IMR-90 (cell line): ENCODE measurements around the gene KCNK10. TPM values are rescaled to one million over a fixed set of nuclear protein-coding genes. Genes with fewer than 3 reads are reported as not detected.

ENCODE experiments used
- ATAC-seq: fragments of 200-7000 bp; cut with Tn5 transposase; 2 replicates; pipeline ENCODE4 v1.9.1; 2020; ENCODE audit warnings: low read depth, mild to moderate bottlenecking, moderate library complexity
- BruUV-seq: library from RNA; stranded (reverse); fragments of 400-500 nt; replicated peaks from 2 replicates; lab custom pipeline; 2021; lab: Mats Ljungman, UMichigan
- CTCF ChIA-PET: fragments of 300-600 bp; formaldehyde crosslinking; extraction: SDS; loops from one replicate; lab custom pipeline; 2021; ENCODE audit warnings: antibody characterized with exemption; lab: Yijun Ruan, JAX
- POLR2A ChIA-PET: fragments of 300-600 bp; sonication (Branson Sonifier 250); formaldehyde crosslinking; loops from one replicate; lab custom pipeline; 2022; ENCODE audit warnings: antibody characterized with exemption; ENCODE audit not compliant: unreplicated experiment; lab: Charles Lee
- DNase-seq: peaks from one replicate; pipeline ENCODE4 v3.0.0; 2013
- H2AFZ ChIP-seq: replicated peaks from 2 replicates; pipeline ENCODE3; 2013; ENCODE audit warnings: low read length, mild to moderate bottlenecking; ENCODE audit not compliant: poor library complexity
- H2AK5ac ChIP-seq: 2 replicates; pipeline ENCODE4 v1.6.1; 2013; ENCODE audit warnings: low read depth, low read length, inconsistent platforms
- H2AK9ac ChIP-seq: replicated peaks from 2 replicates; pipeline ENCODE3; 2013; ENCODE audit warnings: mild to moderate bottlenecking, low read depth, low read length, moderate library complexity; ENCODE audit not compliant: poor library complexity
- H2BK120ac ChIP-seq: 2 replicates; pipeline ENCODE4 v1.6.1; 2013; ENCODE audit warnings: low read depth, low read length, inconsistent platforms
- H2BK15ac ChIP-seq: 3 replicates; pipeline ENCODE4 v1.6.1; 2013; ENCODE audit warnings: low read depth, low read length, inconsistent platforms
- H2BK20ac ChIP-seq: 2 replicates; pipeline ENCODE4 v1.6.1; 2013; ENCODE audit warnings: low read depth, mild to moderate bottlenecking, inconsistent platforms, low read length, moderate library complexity
- H2BK5ac ChIP-seq: 2 replicates; pipeline ENCODE4 v1.6.1; 2013; ENCODE audit warnings: mild to moderate bottlenecking, low read depth, low read length, inconsistent platforms; ENCODE audit not compliant: poor library complexity, severe bottlenecking
- H3K14ac ChIP-seq: replicated peaks from 2 replicates; pipeline ENCODE4 v1.6.1; 2013; ENCODE audit warnings: low read depth, low read length, inconsistent platforms
- H3K18ac ChIP-seq: 2 replicates; pipeline ENCODE4 v1.6.1; 2013; ENCODE audit warnings: low read depth, low read length, control low read depth
- H3K23ac ChIP-seq: 2 replicates; pipeline ENCODE4 v1.6.1; 2013; ENCODE audit warnings: low read depth, low read length, inconsistent platforms
- H3K27ac ChIP-seq: 2 replicates; pipeline ENCODE4 v1.5.1; 2013; ENCODE audit warnings: mild to moderate bottlenecking, control low read depth, low read length; ENCODE audit not compliant: insufficient read depth
- H3K27me3 ChIP-seq: 2 replicates; pipeline ENCODE4 v1.6.1; 2013; ENCODE audit warnings: low read length; ENCODE audit not compliant: control insufficient read depth, insufficient read depth
- H3K36me3 ChIP-seq: 2 replicates; pipeline ENCODE4 v1.6.1; 2013; ENCODE audit warnings: low read length, mixed read lengths; ENCODE audit not compliant: control insufficient read depth, insufficient read depth
- H3K4ac ChIP-seq: 2 replicates; pipeline ENCODE4 v1.6.1; 2013; ENCODE audit warnings: low read depth, low read length, inconsistent platforms
- H3K4me1 ChIP-seq: 2 replicates; pipeline ENCODE4 v1.6.1; 2013; ENCODE audit warnings: low read length, mixed read lengths; ENCODE audit not compliant: control insufficient read depth, insufficient read depth
- H3K4me2 ChIP-seq: 2 replicates; pipeline ENCODE4 v1.6.1; 2013; ENCODE audit warnings: low read depth, mild to moderate bottlenecking, control low read depth, low read length, moderate library complexity
- H3K4me3 ChIP-seq: 2 replicates; pipeline ENCODE4 v1.5.1; 2013; ENCODE audit warnings: low read depth, mild to moderate bottlenecking, control low read depth, low read length, moderate library complexity; ENCODE audit not compliant: insufficient read depth
- H3K56ac ChIP-seq: 2 replicates; pipeline ENCODE4 v1.6.1; 2013; ENCODE audit warnings: low read length, inconsistent platforms; ENCODE audit not compliant: insufficient read depth; ENCODE audit errors: extremely low read depth
- H3K79me1 ChIP-seq, 2 experiments: 2 replicates each; pipeline ENCODE4 v1.6.1; 2013; ENCODE audit warnings: low read length in 2 of 2, inconsistent platforms in 1 of 2, low read depth in 1 of 2
- H3K9ac ChIP-seq: 2 replicates; pipeline ENCODE4 v1.6.1; 2013; ENCODE audit warnings: low read depth, low read length, control low read depth
- H3K9me1 ChIP-seq: 2 replicates; pipeline ENCODE4 v1.6.1; 2013; ENCODE audit warnings: low read length, inconsistent platforms; ENCODE audit not compliant: insufficient read depth
- H3K9me3 ChIP-seq: 2 replicates; pipeline ENCODE4 v1.6.1; 2013; ENCODE audit warnings: low read length; ENCODE audit not compliant: control insufficient read depth, insufficient read depth
- H4K20me1 ChIP-seq: 2 replicates; pipeline ENCODE4 v1.6.1; 2013; ENCODE audit warnings: low read length, inconsistent platforms; ENCODE audit not compliant: insufficient read depth
- H4K5ac ChIP-seq: 2 replicates; pipeline ENCODE4 v1.6.1; 2013; ENCODE audit warnings: mild to moderate bottlenecking, low read depth, low read length, control low read depth
- H4K8ac ChIP-seq, 2 experiments: 2 replicates each; pipeline ENCODE4 v1.6.1; 2013; ENCODE audit warnings: low read depth in 2 of 2, low read length in 2 of 2, control low read depth in 1 of 2, inconsistent platforms in 1 of 2
- H4K91ac ChIP-seq: 2 replicates; pipeline ENCODE4 v1.6.1; 2013; ENCODE audit warnings: low read depth, low read length, inconsistent platforms; ENCODE audit not compliant: insufficient read depth
- BHLHE40 ChIP-seq: fragments of 150-350 bp; IDR thresholded peaks from 2 replicates; pipeline ENCODE4 v1.6.1; 2016; ENCODE audit warnings: mild to moderate bottlenecking, low read depth, low read length
- CEBPB ChIP-seq: IDR thresholded peaks from 2 replicates; pipeline ENCODE4 v1.6.1; 2012; ENCODE audit warnings: low read depth, low read length, improper control_type of control experiment
- CHD1 ChIP-seq: IDR thresholded peaks from 2 replicates; pipeline ENCODE4 v1.6.1; 2012; ENCODE audit warnings: low read depth, low read length, improper control_type of control experiment
- CTCF ChIP-seq: conservative IDR thresholded peaks from 2 replicates; pipeline ENCODE4 v1.5.1; 2012; ENCODE audit warnings: mild to moderate bottlenecking, low read depth, low read length, improper control_type of control experiment
- ELK1 ChIP-seq: fragments of 150-350 bp; IDR thresholded peaks from 2 replicates; pipeline ENCODE4 v1.6.1; 2016; ENCODE audit warnings: low read depth, mild to moderate bottlenecking, low read length, moderate library complexity, borderline replicate concordance
- FOS ChIP-seq: fragments of 150-350 bp; IDR thresholded peaks from 2 replicates; pipeline ENCODE4 v1.6.1; 2016; ENCODE audit warnings: low read depth, low read length
- MAFK ChIP-seq: IDR thresholded peaks from 2 replicates; pipeline ENCODE4 v1.6.1; 2012; ENCODE audit warnings: low read depth, low read length, improper control_type of control experiment
- MAZ ChIP-seq: IDR thresholded peaks from 2 replicates; pipeline ENCODE4 v1.6.1; 2012; ENCODE audit warnings: low read depth, mild to moderate bottlenecking, low read length, improper control_type of control experiment, moderate library complexity, borderline replicate concordance
- MXI1 ChIP-seq: IDR thresholded peaks from 2 replicates; pipeline ENCODE4 v1.6.1; 2012; ENCODE audit warnings: low read depth, mild to moderate bottlenecking, low read length, moderate library complexity, borderline replicate concordance
- NFE2L2 ChIP-seq: fragments of 150-350 bp; IDR thresholded peaks from 2 replicates; pipeline ENCODE4 v1.6.1; 2016; ENCODE audit warnings: low read depth, mild to moderate bottlenecking, low read length
- POLR2A ChIP-seq: IDR thresholded peaks from 2 replicates; pipeline ENCODE4 v1.6.1; 2012; ENCODE audit warnings: mild to moderate bottlenecking, low read depth, low read length
- RAD21 ChIP-seq: IDR thresholded peaks from 2 replicates; pipeline ENCODE4 v1.6.1; 2012; ENCODE audit warnings: low read length, improper control_type of control experiment
- RCOR1 ChIP-seq: IDR thresholded peaks from 2 replicates; pipeline ENCODE4 v1.6.1; 2012; ENCODE audit warnings: mild to moderate bottlenecking, low read length, improper control_type of control experiment; ENCODE audit not compliant: insufficient replicate concordance
- RFX5 ChIP-seq: IDR thresholded peaks from 2 replicates; pipeline ENCODE4 v1.8.0; 2012; ENCODE audit warnings: low read depth, mild to moderate bottlenecking, low read length, moderate library complexity
- SMC3 ChIP-seq: fragments of 150-350 bp; IDR thresholded peaks from 2 replicates; pipeline ENCODE4 v1.6.1; 2016; ENCODE audit warnings: low read depth, mild to moderate bottlenecking, antibody characterized with exemption, low read length, moderate library complexity
- USF2 ChIP-seq: fragments of 150-350 bp; IDR thresholded peaks from 2 replicates; pipeline ENCODE4 v1.6.1; 2017; ENCODE audit warnings: mild to moderate bottlenecking, antibody characterized with exemption, low read length, low read depth
- WGBS, 2 experiments: methylation state at CpG; one replicate each; pipeline versions ENCODE4 v1.1.5 to v1.1.7; 2013; ENCODE audit warnings: missing lambda C conversion rate in 2 of 2; ENCODE audit not compliant: insufficient read length in 1 of 2; ENCODE audit errors: extremely low coverage in 2 of 2; 5-methylcytosine and 5-hydroxymethylcytosine counted together
- dilution Hi-C: fragments of 300-500 bp; cut with HindIII; formaldehyde crosslinking; loops from one replicate; pipeline ENCODE4 v1.14.3; 2018; ENCODE audit warnings: low sequenced_read_pairs; ENCODE audit not compliant: unreplicated experiment
- in situ Hi-C: fragments of 300-500 bp; cut with MboI; formaldehyde crosslinking; loops from 3 replicates; pipeline ENCODE4 v1.14.3; 2019; ENCODE audit warnings: low sequenced_read_pairs, inconsistent platforms, mixed read lengths
- intact Hi-C: fragments of 100-400 bp; cut with micrococcal nuclease; formaldehyde crosslinking; loops from 2 replicates; pipeline ENCODE4 v1.10.0; 2022
- polyA plus RNA-seq, 3 experiments: library from polyadenylated mRNA; depleted of rRNA; stranded (reverse); fragments of >200 nt; gene quantifications; 2 replicates each; pipeline ENCODE4 v1.2.3, GENCODE V29; 2012; ENCODE audit warnings: low replicate concordance in 1 of 3
- total RNA-seq: library from RNA; depleted of rRNA; stranded (reverse); fragments of >200 nt; gene quantifications from 2 replicates; pipeline ENCODE4 v1.2.3, GENCODE V29; 2012

KCNK10 gene
- total and polyA plus RNA-seq, 2 of the 4 experiments (the other 2 are of a cell fraction): not detected

GRCh38 chr14:88232771-88233170 is 90.3 kb downstream of the KCNK10 start:
- no peak overlapping the region for H2BK120ac ChIP-seq
- DNase-seq: no peak
- H3K36me3 ChIP-seq: no peaks in the 10 kb centered on the region
- no TSS peak for BruUV-seq
- no peaks in the 10 kb centered on the region for H3K4me1 ChIP-seq
- H3K23ac ChIP-seq: no peak overlapping the region
- no peak overlapping the region for H3K14ac ChIP-seq
- H3K9me3 ChIP-seq: no peaks in the 10 kb centered on the region; the same call in 1 of the 2 replicates
- H3K18ac ChIP-seq: no peak overlapping the region
- H3K4me2 ChIP-seq: no peak overlapping the region
- intact Hi-C loops: no loop called here
- H3K4me3 ChIP-seq: no peak overlapping the region
- no peaks in the 10 kb centered on the region for H3K9me1 ChIP-seq
- no peak overlapping the region for H2BK5ac ChIP-seq
- no peak overlapping the region for H4K8ac ChIP-seq
- no peak overlapping the region for H2AK5ac ChIP-seq
- no peak overlapping the region for H3K56ac ChIP-seq
- no peaks in the 10 kb centered on the region for H3K27me3 ChIP-seq
- CTCF ChIA-PET: no interaction called here
- H2AK9ac ChIP-seq: no peak overlapping the region
- no peak overlapping the region for H4K91ac ChIP-seq
- H3K9ac ChIP-seq: no peak overlapping the region
- no peak overlapping the region for H4K5ac ChIP-seq
- no peak for ATAC-seq
- TF ChIP-seq FOS (no peak), SMC3 (no peak), RAD21 (no peak), BHLHE40 (no peak), RCOR1 (no peak), MXI1 (no peak), RFX5 (no peak), CEBPB (no peak), CHD1 (no peak), MAFK (no peak), MAZ (no peak), NFE2L2 (no peak), USF2 (no peak), POLR2A (no peak), CTCF (no peak), ELK1 (no peak)
- dilution Hi-C loops: no loop called here
- no peak overlapping the region for H2BK15ac ChIP-seq
- no peaks in the 10 kb centered on the region for H4K20me1 ChIP-seq
- H3K4ac ChIP-seq: no peak overlapping the region
- in situ Hi-C loops: no loop called here
- no peak overlapping the region for H2BK20ac ChIP-seq
- H3K79me1 ChIP-seq: no peaks in the 10 kb centered on the region
- WGBS, 2 experiments: no CpG with 5 or more reads among the region's 3 CpGs
- POLR2A ChIA-PET: no interaction called here
- no peak overlapping the region for H2AFZ ChIP-seq
- H3K27ac ChIP-seq: no peak overlapping the region
